Raji (cell line): ENCODE measurements around the gene OR6C6.

ENCODE experiments used
- POLR2A ChIP-seq: IDR thresholded peaks from 2 replicates; pipeline ENCODE4 v1.6.1; 2011; ENCODE audit warnings: low read depth, low read length, control low read depth; ENCODE audit not compliant: insufficient read depth

Gene OR6C6

DNA sequence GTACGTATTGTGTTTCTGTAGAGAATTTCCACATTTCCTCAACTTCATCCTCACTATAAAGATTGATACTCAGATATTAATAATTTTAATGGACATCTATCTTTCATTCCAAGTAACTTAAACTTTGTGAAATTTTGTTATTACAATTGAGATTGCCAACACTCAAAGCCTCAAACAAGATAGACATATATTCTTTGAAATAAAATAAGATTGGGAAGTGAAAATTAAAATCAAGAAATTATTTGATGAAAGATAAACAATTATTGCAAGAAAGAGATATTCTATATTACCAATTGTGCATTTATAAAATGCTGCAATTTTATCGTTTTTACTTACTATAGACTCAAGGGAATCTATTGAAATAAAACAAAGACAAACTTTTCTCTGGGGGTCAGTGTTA, at the start of gene OR6C6:
Gene OR6C6 (minus strand): TSS at position 101 of the 400 bp plus-strand sequence. CDS start 1,337 bp downstream, outside the sequence.
- no peak for TF ChIP-seq POLR2A

DNA sequence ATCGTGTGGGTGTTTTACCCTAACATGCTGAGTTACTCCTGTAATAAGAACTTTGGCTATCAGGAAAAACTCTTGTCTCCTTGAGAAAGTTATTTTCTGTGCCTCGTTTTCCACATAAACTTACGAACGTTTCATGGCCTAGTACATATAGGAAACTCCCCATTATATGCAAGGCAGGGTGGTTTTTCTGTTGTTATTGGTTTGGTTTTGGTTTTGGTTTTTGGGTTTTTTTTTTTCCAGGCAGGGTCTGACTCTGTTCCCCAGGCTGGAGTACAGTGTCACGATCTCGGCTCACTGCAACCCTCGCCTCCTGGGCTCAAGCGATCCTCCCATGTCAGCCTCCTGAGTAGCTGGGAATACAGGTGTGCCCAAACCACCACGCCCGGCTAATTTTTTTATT, 39.6 kb upstream of the OR6C6 start:
- no peak for TF ChIP-seq POLR2A

DNA sequence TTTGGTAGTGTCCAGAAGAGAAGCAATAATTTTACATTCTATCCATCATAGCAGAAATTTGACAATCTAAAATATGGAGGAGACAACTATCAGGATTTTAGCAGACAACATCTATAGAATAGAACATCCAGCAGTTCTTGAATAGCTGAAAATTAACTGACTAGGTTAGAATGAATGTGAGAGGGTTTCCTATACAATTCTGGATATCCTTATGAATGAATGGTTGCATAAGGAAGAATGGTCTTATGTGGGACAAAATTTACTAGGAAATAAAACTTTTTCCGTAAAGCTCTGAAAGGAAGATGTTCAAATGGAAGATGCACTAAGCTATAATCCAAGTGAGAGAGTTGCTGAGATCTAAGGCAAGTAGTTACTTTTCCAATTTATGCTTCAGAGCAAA, 34.1 kb upstream of the OR6C6 start, which contains the start of gene OR6C3:
Gene OR6C3 (plus strand): TSS at position 301 of the 400 bp plus-strand sequence. CDS start 955 bp downstream, outside the sequence.
- no peak for TF ChIP-seq POLR2A

DNA sequence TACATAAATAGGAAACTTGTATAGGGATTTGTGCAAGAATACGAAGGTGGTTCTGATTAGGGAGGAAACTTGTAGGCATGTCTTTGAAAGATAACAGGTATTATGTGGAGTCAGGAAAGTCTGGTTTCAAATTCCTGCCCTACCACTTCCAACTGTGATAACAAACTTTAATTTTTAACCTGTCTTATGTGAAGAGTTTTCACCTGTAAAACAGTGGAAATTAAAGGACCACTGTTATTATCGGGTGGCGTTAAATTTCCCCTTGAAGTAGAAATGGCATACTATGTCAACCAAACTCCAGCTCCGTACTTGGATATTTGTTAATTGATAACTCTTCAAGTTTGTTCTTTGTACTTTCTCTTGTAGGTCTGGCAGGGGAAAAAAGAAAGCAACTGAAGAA, 23.8 kb upstream of the OR6C6 start:
- no peak for TF ChIP-seq POLR2A

DNA sequence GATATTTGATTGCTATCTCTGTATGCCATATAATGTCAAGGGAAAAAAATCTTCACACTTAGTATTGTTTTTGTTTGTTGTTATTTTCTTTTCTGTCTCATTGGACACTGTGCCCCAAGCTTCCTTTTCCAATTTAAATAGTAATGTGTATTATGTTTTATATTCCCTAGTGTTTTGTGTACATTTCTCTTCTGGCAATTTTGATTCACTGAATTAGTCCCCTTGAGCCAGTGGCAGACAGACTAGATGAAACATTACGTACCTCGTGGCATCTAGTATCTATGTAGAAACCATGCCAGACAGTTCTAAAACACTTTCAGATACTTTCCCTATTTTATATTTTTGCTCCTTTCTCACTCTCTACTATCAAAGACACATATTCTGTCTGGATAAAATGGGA, 17.7 kb upstream of the OR6C6 start, which contains the start of gene OR6C1:
Gene OR6C1 (plus strand): TSS at position 301 of the 400 bp plus-strand sequence. CDS start 6,257 bp downstream, outside the sequence.
- no peak for TF ChIP-seq POLR2A

DNA sequence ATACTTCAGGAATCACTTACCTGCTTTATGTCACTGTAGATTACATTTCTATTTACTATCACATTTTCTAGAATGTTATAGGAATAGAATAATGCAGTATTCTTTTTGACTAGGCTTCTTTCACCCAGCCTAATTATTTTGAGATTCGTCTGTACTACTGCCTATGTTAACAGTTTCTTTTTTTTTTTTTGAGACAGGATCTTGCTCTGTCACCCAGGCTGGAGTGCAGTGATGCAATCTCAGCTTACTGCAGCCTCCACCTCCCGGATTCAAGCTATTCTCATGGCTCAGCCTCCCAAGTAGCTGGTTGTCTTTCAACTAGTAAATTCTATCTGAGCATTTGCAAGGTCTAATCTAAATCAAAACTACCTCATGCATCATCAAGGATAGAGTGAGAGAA, 6.4 kb downstream of the OR6C6 start:
- no peak for TF ChIP-seq POLR2A

DNA sequence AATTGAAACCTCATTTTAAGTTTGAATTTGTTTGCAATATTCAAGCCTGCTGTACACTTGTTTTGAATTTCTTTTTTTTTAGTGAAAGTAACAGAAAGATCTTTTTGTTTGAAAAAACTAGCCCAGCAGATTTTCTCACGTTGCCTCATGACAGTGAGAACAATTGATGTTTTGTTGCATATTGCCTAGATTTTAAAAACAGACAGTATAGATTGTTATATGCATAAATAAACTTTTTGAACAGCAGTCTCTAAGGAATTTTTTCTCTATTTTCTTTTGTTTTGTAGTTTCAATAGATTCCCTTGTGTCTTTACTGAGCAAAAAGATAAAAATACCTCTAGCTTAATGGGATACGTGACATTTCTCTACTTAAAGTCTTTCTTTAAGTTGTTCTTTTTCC, 15.4 kb downstream of the OR6C6 start:
- TF ChIP-seq POLR2A, result no peak

DNA sequence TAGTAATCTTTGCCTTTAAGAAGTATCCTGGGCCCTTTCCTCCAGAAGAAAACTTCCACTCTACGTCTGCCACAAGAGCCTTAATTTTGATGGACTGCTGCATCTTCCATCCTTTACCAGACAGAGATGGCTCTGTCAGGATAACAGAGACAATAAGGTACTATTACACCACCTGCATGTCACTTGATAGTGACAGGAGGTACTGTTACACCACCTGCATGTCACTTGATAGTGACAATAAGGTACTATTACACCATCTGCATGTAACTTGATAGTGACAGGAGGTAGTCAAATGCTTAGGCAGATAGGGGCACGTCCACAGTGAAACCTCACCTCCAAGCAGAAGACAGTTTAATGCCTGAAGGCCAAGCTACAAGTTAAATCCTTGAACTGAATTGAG, 38.1 kb downstream of the OR6C6 start:
- TF ChIP-seq POLR2A, result no peak

GRCh38 chr12:55256831-55257230, 39.5 kb downstream of the OR6C6 start:
- TF ChIP-seq POLR2A, result no peak

GRCh38 chr12:55253281-55253680, 43.1 kb downstream of the OR6C6 start:
- TF ChIP-seq POLR2A, result no peak

DNA sequence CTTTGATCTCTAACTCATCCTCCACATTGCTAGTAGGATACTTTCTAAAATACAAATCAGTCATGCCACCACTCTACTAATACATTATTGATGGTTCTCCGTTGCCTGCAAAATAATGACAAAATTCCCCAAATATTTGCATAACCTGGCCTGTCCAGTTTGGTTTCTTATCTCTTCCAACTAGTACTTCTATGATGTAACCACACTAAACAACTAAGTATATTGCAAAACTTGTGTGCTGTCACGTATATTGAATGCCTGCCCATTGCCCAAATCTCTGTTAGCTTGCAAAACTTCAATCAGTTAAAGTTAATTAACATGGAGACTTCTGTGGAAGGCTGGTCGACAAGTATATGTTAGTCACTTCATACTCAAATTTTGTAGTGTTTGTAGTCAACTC, 45.4 kb downstream of the OR6C6 start:
- no peak for TF ChIP-seq POLR2A

DNA sequence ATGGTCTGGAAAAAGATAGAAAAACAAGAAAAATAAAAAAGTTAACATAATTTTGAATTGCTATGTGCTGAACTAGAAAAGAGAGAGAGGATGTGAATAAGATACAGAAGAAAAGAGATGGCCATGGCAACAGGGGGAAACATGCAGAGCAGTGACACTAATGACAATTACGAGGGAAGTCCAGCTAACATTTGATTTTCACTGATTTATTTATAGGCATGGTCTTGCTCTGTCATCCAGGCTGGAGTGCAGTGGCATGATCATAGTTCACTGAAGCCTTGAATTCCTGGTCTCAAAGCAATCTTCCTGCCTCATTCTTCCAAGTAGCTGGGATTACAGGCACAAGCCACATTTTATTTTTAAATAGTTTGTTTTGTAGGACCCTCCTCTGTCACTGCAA, 50.2 kb downstream of the OR6C6 start:
- TF ChIP-seq POLR2A, result no peak

DNA sequence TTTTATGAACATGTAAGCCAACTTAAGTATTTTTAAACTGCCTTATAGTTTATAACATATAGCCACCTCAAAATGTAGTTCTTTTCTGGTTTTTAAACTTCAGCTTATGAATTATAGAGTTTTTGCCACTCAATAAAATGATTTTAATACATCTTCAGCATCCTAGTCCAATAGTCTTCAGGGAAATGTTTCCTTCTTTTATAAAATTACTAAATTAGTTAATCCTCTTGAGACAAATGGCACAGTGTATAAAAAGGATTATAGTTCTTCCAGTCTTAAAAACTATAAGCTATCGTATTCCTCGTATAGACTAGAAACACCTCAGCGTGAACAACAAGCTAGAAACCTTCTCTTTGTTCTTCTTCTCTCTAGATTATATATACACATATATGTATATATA, 52.1 kb downstream of the OR6C6 start, which contains the start of gene OR6C74:
Gene OR6C74 (plus strand): TSS at position 301 of the 400 bp plus-strand sequence. CDS start 2,679 bp downstream, outside the sequence.
- TF ChIP-seq POLR2A, result no peak
